Activated naive CD8-positive, alpha-beta T cell treated with anti-CD3 and anti-CD28 coated beads, Interleukin-2, amount 50 U/mL, for 24 hours (primary cell): ENCODE data around the gene KLHL36.
"Not testable (repeated sequence)": the region's sequence is repeated elsewhere in the genome, so short reads cannot be mapped to it uniquely, and the experiment has no call there.

ENCODE experiments used
- ATAC-seq: fragments of 150-1000 bp; cut with Tn5 transposase; one replicate; pipeline ENCODE4 v1.10.0; 2021
- DNase-seq: peaks from one replicate; pipeline ENCODE4 v3.0.0; 2021
- H3K27ac Mint-ChIP-seq: one replicate; pipeline ENCODE4 v1.8.0; 2021; ENCODE audit warnings: mild to moderate bottlenecking, mixed read lengths
- H3K27me3 Mint-ChIP-seq: one replicate; pipeline ENCODE4 v1.8.0; 2021; ENCODE audit warnings: mixed read lengths
- H3K36me3 Mint-ChIP-seq: one replicate; pipeline ENCODE4 v1.8.0; 2021; ENCODE audit warnings: low read depth, mixed read lengths
- H3K4me1 Mint-ChIP-seq: one replicate; pipeline ENCODE4 v1.8.0; 2021; ENCODE audit warnings: mixed read lengths
- H3K4me3 Mint-ChIP-seq: one replicate; pipeline ENCODE4 v1.8.0; 2021; ENCODE audit warnings: mild to moderate bottlenecking, moderate library complexity, mixed read lengths
- H3K9me3 Mint-ChIP-seq: one replicate; pipeline ENCODE4 v1.8.0; 2021; ENCODE audit warnings: mixed read lengths

KLHL36 gene

DNA sequence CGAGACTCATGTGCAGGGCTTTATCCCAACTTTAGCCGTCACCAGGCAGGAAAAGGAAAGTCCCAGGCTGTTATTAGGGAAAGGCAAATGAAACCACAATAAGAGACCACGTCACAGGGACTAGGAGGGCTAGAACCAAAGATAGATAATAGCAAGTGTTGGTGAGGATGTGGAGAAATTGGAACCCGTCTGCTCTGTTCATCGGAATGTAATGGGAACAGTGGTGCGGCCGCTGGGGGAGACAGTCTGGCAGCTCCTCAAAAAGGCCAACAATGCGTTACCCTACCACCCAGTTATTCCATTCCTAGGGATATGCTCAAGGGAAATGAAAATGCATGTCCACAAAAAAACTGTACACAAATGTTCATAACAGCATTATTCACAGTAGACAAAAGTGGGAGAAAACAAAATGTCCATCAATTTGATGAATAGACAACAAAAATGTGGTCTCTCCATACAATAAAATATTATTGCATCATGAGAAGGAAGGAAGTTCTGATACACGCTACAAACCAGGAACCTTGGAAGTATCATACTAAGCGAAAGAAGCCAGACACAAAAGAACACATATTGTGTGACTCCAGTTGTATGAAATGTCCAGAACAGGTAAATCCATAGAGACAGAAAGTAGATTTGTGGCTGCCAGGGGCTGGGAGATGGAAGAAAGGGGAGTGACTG is 32.0 kb downstream of the KLHL36 start:
- ATAC-seq (no peak), DNase-seq (no peak)
- H3K27ac Mint-ChIP-seq = no peak overlapping the region
- H3K4me3 Mint-ChIP-seq = no peak overlapping the region
- peaks cover 8% of the 10 kb centered on the region for H3K27me3 Mint-ChIP-seq
- H3K9me3 Mint-ChIP-seq = no peaks in the 10 kb centered on the region
- no peaks in the 10 kb centered on the region for H3K4me1 Mint-ChIP-seq
- no peaks in the 10 kb centered on the region for H3K36me3 Mint-ChIP-seq

DNA sequence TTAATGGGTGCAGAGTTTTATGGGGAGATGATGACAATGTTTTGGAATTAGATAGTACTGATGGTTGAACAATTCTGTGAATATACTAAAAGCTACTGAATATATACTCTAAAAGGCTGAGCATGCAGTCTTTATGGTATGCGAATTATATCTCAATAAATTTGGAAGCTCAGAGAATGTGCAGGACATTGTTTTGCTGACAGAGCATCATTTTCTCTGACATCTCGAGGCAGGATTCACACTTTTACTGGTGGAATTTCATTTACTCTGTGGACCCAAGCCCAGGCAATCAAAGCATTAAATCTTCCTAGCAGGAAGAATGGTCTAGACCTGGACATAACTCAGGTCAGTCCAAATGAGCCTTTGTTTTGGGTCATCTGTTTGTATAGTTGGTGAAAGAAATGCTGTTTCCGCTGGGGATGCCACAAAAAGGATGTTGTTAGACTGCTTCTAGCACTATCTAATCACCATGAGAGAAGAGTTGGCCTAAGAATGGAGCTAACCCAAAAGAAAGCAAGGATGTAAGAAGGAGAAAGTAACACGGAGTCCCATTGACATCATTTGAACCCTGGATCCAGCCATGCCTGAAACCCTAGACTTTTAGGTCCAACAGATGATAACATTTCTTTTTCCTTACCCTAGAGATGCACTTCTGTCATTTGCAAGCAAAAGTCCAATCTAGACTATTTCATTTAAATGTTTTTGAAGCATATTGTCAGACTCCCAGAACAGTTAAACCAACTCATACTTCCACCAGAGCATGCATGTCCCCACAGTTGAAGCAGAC is 32.7 kb downstream of the KLHL36 start:
- no peak for ATAC-seq
- Mint-ChIP-seq H3K36me3 (no peaks in the 10 kb centered on the region), H3K4me3 (no peak overlapping the region), H3K27ac (no peak overlapping the region), H3K27me3 (peaks cover 8% of the 10 kb centered on the region), H3K4me1 (no peaks in the 10 kb centered on the region), H3K9me3 (no peaks in the 10 kb centered on the region)
- DNase-seq = no peak

DNA sequence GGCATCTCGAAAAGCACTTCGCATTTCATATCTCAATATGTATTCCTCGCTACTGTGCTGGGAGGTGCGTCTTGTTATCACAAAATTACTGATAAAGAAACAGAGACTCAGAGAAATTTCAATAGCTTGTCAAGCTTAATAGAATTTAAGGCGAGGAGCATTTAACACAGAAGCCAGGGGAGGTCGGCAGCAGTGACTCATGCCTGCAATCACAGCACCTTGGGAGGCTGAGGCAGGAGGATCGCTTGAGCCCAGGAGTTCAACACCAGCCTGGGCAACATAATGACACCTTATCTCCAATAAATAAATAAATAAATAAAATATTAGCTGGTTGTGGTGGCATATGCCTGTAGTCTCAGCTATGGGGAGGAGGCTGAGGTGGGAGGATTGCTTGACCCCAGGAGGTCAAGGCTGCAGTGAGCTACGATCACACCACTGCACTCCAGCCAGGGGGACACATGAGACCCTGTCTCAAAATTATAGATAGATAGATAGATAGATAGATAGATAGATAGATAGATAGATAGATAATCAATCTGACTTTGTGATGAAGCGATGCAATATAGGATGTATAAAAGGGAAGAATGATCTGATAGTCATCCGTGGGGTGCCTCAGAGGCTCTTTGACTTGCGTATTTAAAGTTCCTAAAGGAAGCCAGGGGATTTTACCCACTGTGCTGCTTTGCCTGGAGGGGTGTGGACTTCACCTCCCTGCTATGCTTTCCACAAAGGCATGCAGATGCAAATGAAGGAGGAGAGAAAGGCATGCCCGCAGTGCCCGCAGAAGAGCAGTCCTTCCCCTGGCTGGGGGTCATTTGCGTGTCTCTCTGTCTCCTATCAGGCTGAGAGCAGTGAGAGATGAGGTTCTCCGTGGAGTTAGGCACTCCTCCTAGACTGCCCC is 35.6 kb downstream of the KLHL36 start:
- no peak for ATAC-seq
- Mint-ChIP-seq H3K4me1 (peaks cover 10% of the 10 kb centered on the region), H3K9me3 (peaks cover 5% of the 10 kb centered on the region), H3K27me3 (peaks cover 12% of the 10 kb centered on the region), H3K36me3 (no peaks in the 10 kb centered on the region), H3K4me3 (no peak overlapping the region), H3K27ac (no peak overlapping the region)
- DNase-seq = no peak

DNA sequence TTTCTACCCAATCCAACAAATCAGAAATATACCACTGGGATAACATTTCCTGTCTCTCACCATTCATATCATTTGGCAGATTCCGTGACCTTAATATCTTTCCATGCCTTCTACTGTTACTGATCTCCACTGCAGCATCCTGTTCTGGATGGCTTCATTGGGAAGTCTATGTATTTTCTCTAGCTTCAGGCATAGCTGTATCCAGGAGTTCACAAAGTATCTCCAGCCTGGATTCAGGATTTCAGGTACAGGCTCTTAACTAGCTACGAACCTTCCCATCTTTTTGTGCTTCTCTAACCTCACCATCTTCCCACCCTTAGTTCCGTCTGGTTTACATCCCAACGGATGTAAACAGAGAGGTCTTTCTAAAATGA is 36.3 kb downstream of the KLHL36 start:
- ATAC-seq = no peak
- no peak overlapping the region for H3K4me3 Mint-ChIP-seq
- H3K27ac Mint-ChIP-seq = no peak overlapping the region

DNA sequence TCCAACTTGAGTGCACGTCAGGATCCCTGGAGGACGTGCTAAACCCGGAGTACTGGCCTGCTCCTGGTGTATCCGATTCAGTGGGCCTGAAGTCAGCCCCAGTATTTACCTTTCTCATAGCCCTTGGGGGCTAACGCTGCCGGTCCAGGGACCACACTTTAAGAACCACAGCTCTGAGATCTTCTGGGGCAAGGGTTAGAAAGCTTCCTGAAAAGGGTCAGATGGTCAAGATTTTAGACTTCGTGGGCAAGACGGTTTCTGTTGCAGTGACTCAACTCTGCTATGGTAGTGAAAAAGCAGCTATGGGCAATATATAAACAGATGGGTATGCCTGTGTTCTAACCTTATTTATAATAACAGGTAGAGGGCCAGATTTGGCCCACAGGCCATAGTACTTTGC is 36.9 kb downstream of the KLHL36 start:
- peaks cover 10% of the 10 kb centered on the region for H3K4me1 Mint-ChIP-seq
- H3K27me3 Mint-ChIP-seq = peaks cover 15% of the 10 kb centered on the region
- no peak overlapping the region for H3K4me3 Mint-ChIP-seq
- no peak for ATAC-seq
- peaks cover 5% of the 10 kb centered on the region for H3K9me3 Mint-ChIP-seq
- no peak for DNase-seq
- H3K36me3 Mint-ChIP-seq = no peaks in the 10 kb centered on the region
- no peak overlapping the region for H3K27ac Mint-ChIP-seq

More for the DNA sequence above, 36.3 kb downstream of the KLHL36 start:
- H3K9me3 Mint-ChIP-seq = peaks cover 5% of the 10 kb centered on the region
- H3K36me3 Mint-ChIP-seq = no peaks in the 10 kb centered on the region
- peaks cover 10% of the 10 kb centered on the region for H3K4me1 Mint-ChIP-seq
- peaks cover 15% of the 10 kb centered on the region for H3K27me3 Mint-ChIP-seq
- DNase-seq = no peak

DNA sequence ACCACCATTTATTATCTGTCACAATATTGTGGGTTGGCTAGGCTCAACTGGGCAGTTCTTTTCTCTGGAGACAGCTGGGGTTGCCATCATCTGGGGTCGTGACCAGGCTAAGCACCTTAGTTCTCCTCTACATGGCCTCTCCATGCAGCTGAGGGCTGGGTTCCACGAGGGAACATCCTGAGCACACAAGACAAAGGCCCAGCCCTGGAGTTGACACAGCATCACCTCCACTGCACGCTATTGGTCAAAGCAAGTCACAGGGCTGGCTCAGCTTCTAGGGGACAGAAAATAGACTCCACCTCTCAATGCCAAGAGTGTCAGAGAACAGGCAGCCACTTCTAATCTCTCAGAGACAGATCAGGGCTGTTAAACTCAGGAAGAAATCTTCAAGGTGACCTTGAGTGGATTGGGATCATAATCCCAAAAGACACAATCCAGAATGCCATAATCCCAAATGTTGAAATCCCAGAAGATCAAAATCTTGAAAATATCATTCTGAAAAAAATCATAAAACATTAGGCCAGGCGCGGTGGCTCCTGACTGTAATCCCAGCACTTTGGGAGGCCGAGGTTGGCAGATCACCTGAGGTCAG is 38.5 kb downstream of the KLHL36 start:
- DNase-seq = no peak
- ATAC-seq = no peak
- Mint-ChIP-seq H3K4me3 (no peak overlapping the region), H3K27ac (no peak overlapping the region), H3K27me3 (peaks cover 15% of the 10 kb centered on the region), H3K36me3 (no peaks in the 10 kb centered on the region), H3K9me3 (peaks cover 5% of the 10 kb centered on the region), H3K4me1 (peaks cover 10% of the 10 kb centered on the region)

DNA sequence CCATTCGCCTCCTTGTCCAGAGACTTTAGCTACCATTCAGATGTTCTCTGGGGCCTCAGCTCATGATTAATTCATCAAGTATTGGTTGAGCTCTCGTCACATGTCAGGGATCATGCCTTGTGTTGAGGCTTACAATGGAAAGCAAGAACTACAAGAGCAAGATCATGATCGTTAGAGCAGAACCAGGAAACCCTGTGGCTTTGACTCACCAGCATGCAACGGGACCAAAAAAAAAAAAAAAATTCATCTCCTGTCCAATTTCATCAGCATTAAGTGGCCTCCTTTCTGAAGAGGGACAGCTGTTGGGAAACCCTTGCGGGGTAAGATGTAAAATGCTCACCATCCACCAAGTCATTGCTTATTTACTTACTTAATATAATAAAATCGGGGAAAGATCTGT is 39.4 kb downstream of the KLHL36 start:
- Mint-ChIP-seq H3K4me1 (peaks cover 13% of the 10 kb centered on the region), H3K36me3 (no peaks in the 10 kb centered on the region), H3K9me3 (peaks cover 5% of the 10 kb centered on the region), H3K27ac (no peak overlapping the region), H3K4me3 (no peak overlapping the region), H3K27me3 (peaks cover 15% of the 10 kb centered on the region)
- DNase-seq (no peak), ATAC-seq (peak; percentile 73)

DNA sequence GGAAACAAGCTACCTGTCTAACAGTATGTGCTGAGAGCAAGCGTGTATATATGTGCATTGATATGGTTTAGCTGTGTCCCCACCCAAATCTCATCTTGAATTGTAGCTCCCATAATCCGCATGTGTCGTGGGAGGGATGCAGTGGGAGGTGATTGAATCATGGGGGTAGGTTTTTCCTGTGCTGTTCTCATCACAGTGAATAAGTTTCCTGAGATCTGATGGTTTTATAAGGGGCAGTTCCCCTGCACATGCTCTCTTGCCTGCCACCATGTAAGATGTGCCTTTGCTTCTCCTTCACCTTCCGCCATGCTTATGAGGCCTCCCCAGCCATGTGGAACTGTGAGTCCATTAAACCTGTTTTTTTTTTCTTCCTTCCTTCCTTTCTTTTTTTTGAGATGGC is 39.9 kb downstream of the KLHL36 start:
- peaks cover 14% of the 10 kb centered on the region for H3K4me1 Mint-ChIP-seq
- not testable (repeated sequence) for H3K4me3 Mint-ChIP-seq

DNA sequence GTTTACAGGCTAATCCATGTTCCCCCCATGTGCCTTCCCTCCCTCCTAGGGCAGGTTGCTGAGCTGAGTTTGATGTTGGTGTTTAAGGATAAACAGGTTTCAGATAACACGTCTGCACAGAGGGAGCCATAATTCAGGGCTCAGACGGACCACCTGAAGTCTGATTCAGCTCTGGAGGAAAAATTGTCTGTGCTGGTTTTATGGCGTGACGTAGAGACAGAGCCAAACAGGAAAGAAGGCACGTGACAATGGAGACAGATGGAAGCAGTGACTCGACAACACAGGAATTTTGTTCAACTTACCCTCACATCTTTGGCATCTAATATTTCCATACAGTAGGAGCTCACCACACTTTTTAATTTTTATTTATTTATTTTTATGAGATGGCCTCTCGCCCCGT is 40.8 kb downstream of the KLHL36 start:
- no peak overlapping the region for H3K27ac Mint-ChIP-seq
- H3K4me3 Mint-ChIP-seq = no peak overlapping the region
- ATAC-seq = no peak
- peaks cover 15% of the 10 kb centered on the region for H3K27me3 Mint-ChIP-seq
- H3K9me3 Mint-ChIP-seq = peaks cover 5% of the 10 kb centered on the region
- no peak for DNase-seq
- H3K4me1 Mint-ChIP-seq = peaks cover 14% of the 10 kb centered on the region
- H3K36me3 Mint-ChIP-seq = no peaks in the 10 kb centered on the region

More for the DNA sequence above, 39.9 kb downstream of the KLHL36 start:
- ATAC-seq, H3K9me3 Mint-ChIP-seq, DNase-seq, H3K36me3 Mint-ChIP-seq, H3K27ac Mint-ChIP-seq: not testable (repeated sequence)
- H3K27me3 Mint-ChIP-seq = peaks cover 15% of the 10 kb centered on the region

DNA sequence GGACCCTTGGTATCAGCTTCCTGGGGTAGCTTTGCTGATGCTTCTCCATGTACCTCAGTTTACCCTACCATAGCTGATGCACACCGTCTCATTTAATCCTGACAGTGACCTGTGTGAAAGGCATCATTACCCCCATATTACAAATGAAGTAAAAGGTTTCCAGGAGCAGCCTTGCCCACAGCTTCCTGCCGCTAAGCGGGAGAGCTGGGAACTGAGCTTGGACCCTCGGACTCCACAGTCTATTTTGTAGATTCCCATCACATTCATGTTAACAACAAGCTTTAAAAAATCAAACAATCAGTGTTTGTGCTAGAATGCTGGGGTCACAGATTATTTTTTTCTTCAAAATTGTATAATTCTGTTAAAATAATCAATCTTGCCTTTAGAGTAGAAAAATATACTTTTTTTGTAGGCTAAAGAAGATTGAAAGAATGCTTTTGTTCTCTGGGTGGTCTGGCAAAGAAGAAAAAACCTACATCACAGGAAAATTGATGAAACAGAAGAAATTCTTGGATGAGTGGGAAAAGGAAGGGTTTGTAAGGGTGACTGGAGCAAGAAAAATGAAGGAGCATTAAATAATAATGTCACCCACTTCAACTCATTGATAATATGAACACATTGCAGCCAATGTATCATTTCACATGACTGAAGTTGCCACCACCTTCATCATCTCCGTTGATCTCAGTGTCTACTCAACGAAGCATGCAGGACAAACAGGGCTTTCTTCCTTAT is 41.9 kb downstream of the KLHL36 start:
- no peaks in the 10 kb centered on the region for H3K36me3 Mint-ChIP-seq

DNA sequence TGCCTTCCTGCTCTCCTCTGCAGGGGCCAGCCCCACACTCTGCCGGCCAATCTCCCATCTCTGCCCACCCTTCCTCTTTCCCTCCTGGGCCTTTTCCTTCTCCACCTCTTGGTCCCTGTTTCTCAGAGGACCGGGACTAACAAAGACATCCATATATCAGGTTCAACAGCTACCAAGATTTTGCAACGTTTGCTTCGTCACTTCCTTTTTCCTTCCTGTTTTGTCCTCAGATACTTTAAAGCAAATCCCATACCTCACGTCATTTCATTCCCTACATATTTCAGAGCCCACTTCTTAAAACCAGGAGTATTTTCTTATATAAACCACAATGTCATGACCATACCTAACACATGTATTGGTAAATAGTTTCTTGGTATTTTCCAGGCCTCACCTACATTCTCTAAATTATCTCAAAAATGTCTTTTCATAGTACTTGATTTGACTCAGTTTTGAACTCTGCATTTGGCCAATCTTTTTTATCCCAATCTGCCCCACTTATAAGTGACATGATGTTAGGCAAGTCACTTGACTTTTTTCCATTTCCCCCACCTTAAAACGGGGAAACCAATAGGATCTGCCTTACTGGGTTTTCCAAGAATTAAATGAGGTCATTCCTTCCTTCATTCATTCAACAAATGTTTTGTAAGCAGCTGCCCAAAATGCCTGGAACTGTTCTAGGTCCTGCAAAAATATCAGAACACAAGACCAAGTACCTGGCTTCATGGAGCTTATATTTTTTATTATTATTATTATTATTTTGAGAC is 44.3 kb downstream of the KLHL36 start:
- Mint-ChIP-seq H3K36me3 (no peaks in the 10 kb centered on the region), H3K4me3 (no peak overlapping the region), H3K4me1 (peaks cover 11% of the 10 kb centered on the region), H3K27me3 (peaks cover 7% of the 10 kb centered on the region), H3K9me3 (peaks cover 5% of the 10 kb centered on the region), H3K27ac (no peak overlapping the region)
- no peak for ATAC-seq
- no peak for DNase-seq

More for the DNA sequence above, 41.9 kb downstream of the KLHL36 start:
- Mint-ChIP-seq H3K9me3 (peaks cover 5% of the 10 kb centered on the region), H3K4me3 (no peak overlapping the region), H3K27me3 (peaks cover 7% of the 10 kb centered on the region), H3K27ac (no peak overlapping the region), H3K4me1 (peaks cover 14% of the 10 kb centered on the region)
- DNase-seq (no peak), ATAC-seq (no peak)

DNA sequence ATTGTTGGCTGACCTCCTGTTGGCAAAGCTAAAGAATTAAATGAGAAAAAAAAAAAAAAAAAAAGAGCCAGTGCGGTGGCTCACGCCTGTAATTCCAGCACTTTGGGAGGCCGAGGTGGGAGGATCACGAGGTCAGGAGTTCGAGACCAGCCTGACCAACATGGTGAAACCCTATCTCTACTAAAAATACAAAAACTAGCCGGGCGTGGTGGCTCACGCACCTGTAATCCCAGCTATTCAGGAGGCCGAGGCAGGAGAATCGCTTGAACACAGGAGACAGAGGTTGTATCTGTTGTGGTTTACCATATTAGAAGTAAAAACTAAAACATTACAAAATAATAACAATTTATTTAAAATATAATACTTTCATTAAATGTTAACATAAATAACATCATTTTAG is 45.6 kb downstream of the KLHL36 start:
- not testable (repeated sequence) for H3K27me3 Mint-ChIP-seq, H3K4me3 Mint-ChIP-seq, H3K9me3 Mint-ChIP-seq, DNase-seq, H3K27ac Mint-ChIP-seq, H3K4me1 Mint-ChIP-seq, ATAC-seq, H3K36me3 Mint-ChIP-seq

DNA sequence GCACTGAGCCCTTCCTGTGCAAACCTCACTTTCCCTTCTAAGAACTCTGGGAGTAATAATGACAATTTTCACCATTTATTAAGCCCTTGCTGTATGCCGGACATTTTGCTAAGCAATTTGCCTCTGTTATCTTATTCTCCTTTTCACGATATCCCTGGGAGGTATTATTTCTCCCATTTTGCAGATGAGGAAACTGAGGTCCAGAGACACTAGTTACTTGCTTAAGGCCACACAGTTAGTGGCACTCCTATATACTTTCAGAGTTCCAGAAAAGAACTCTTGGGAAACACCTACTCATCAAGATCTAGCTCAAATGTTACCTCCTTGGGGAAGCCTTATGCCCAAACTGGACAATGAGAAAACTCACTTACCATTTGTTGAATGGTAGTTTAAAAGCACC is 46.7 kb downstream of the KLHL36 start:
- no peaks in the 10 kb centered on the region for H3K9me3 Mint-ChIP-seq
- H3K4me1 Mint-ChIP-seq = peaks cover 9% of the 10 kb centered on the region
- H3K36me3 Mint-ChIP-seq = no peaks in the 10 kb centered on the region
- no peak for ATAC-seq
- no peaks in the 10 kb centered on the region for H3K27me3 Mint-ChIP-seq
- no peak for DNase-seq
- no peak overlapping the region for H3K27ac Mint-ChIP-seq
- H3K4me3 Mint-ChIP-seq = no peak overlapping the region
